Measurements from ENCODE around the gene AGO3. TPM values are rescaled to one million over a fixed set of nuclear protein-coding genes. Genes with fewer than 3 reads are reported as not detected.

The AGO3 gene
- polyA plus RNA-seq, 6 donors from 2014 or later, result 5.3 to 19.1 (median 9.9) TPM

DNA sequence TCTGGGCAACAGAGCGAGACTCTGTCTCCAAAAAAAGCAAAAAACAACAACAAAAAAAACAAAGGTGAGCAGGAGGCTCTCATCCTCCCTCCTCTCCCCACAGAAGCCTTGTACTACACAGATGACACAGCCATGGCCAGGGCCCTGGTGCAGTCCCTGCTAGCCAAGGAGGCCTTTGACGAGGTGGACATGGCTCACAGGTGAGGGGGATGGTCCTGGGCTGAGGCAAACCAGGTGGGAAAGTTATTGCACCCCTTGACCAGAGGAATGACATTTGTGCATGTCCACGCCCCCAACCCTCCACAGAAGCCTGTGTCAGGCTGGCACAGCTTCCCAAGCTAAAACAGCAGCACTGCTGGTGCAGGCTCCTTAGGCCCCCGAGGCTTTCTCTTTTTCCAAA is 160.2 kb downstream of the AGO3 start:
- Mint-ChIP-seq H3K36me3 (no peaks in the 10 kb centered on the region), H3K9me3 (no peaks in the 10 kb centered on the region), H3K27ac (peak overlapping the region in 2 of 6 donors; percentile 49 to 76), H3K4me1 (peaks cover 12 to 27% (median 15%) of the 10 kb centered on the region in 3 donors), H3K27me3 (peaks cover 0 to 6% (median 0%) of the 10 kb centered on the region in 3 donors), H3K4me3 (peak overlapping the region in 1 of 8 donors; percentile 61)
- DNase-seq (no peak), ATAC-seq (ENCODE audit: low read depth in 2 of 2) (no peak)

DNA sequence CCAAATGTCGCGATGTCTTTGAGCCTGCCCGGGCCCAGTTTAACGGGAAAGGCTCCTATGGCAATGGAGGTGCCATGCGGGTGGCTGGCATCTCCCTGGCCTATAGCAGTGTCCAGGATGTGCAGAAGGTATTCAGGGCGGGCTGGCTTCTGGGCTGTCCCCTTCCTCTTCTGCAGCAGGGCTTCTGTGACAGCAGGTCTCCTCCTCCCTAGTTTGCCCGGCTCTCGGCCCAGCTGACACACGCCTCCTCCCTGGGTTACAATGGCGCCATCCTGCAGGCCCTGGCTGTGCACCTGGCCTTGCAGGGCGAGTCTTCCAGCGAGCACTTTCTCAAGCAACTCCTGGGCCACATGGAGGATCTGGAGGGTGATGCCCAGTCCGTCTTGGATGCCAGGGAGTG is 160.8 kb downstream of the AGO3 start:
- Mint-ChIP-seq H3K4me3 (peak overlapping the region in 3 of 8 donors; percentile 35 to 64 (median 61)), H3K27ac (peak overlapping the region in 1 of 6 donors; percentile 49), H3K4me1 (peaks cover 12 to 27% (median 15%) of the 10 kb centered on the region in 3 donors), H3K36me3 (no peaks in the 10 kb centered on the region), H3K9me3 (no peaks in the 10 kb centered on the region), H3K27me3 (peaks cover 0 to 6% (median 0%) of the 10 kb centered on the region in 3 donors)
- DNase-seq, result no peak
- ATAC-seq (ENCODE audit: low read depth in 2 of 2), result no peak

- Mint-ChIP-seq H3K9me3 (no peaks in the 10 kb centered on the region), H3K27me3 (no peaks in the 10 kb centered on the region), H3K36me3 (no peaks in the 10 kb centered on the region), H3K4me3 (peak overlapping the region in 3 of 8 donors; percentile 61 to 74 (median 66)), H3K27ac (peak overlapping the region in 1 of 6 donors; percentile 49), H3K4me1 (peaks cover 12 to 24% (median 12%) of the 10 kb centered on the region in 3 donors)
- DNase-seq (no peak), ATAC-seq (ENCODE audit: low read depth in 2 of 2) (no peak)
Measured at GRCh38 chr1:36092166-36092797, 161.4 kb downstream of the AGO3 start.

- H3K9me3 Mint-ChIP-seq, result no peaks in the 10 kb centered on the region
- peaks cover 12 to 24% (median 12%) of the 10 kb centered on the region in 3 donors for H3K4me1 Mint-ChIP-seq
- H3K27me3 Mint-ChIP-seq, result no peaks in the 10 kb centered on the region
- no peak for ATAC-seq (ENCODE audit: low read depth in 2 of 2)
- H3K27ac Mint-ChIP-seq, result peak overlapping the region in 1 of 6 donors; percentile 49
- H3K4me3 Mint-ChIP-seq, result peak overlapping the region in 2 of 8 donors; percentile 20 to 61
- no peaks in the 10 kb centered on the region for H3K36me3 Mint-ChIP-seq
- DNase-seq, result no peak
Measured at GRCh38 chr1:36092798-36093185, 161.9 kb downstream of the AGO3 start.

GRCh38 chr1:36093226-36093625 is 162.3 kb downstream of the AGO3 start:
- H3K27me3 Mint-ChIP-seq, result no peaks in the 10 kb centered on the region
- no peak overlapping the region for H3K27ac Mint-ChIP-seq
- no peaks in the 10 kb centered on the region for H3K36me3 Mint-ChIP-seq
- DNase-seq (no peak), ATAC-seq (ENCODE audit: low read depth in 2 of 2) (no peak)
- peaks cover 12 to 24% (median 12%) of the 10 kb centered on the region in 3 donors for H3K4me1 Mint-ChIP-seq
- H3K9me3 Mint-ChIP-seq, result no peaks in the 10 kb centered on the region
- no peak overlapping the region for H3K4me3 Mint-ChIP-seq

- H3K27me3 Mint-ChIP-seq, result no peaks in the 10 kb centered on the region
- DNase-seq, result no peak
- no peak overlapping the region for H3K27ac Mint-ChIP-seq
- peak overlapping the region in 1 of 8 donors; percentile 18 for H3K4me3 Mint-ChIP-seq
- H3K4me1 Mint-ChIP-seq, result peaks cover 12 to 24% (median 12%) of the 10 kb centered on the region in 3 donors
- H3K9me3 Mint-ChIP-seq, result no peaks in the 10 kb centered on the region
- no peak for ATAC-seq (ENCODE audit: low read depth in 2 of 2)
- H3K36me3 Mint-ChIP-seq, result no peaks in the 10 kb centered on the region
Measured at GRCh38 chr1:36093929-36094328, 163.0 kb downstream of the AGO3 start.

- Mint-ChIP-seq H3K4me3 (no peak overlapping the region), H3K9me3 (no peaks in the 10 kb centered on the region), H3K27ac (no peak overlapping the region), H3K4me1 (peaks cover 5 to 19% (median 7%) of the 10 kb centered on the region in 3 donors), H3K27me3 (no peaks in the 10 kb centered on the region), H3K36me3 (no peaks in the 10 kb centered on the region)
- DNase-seq (no peak), ATAC-seq (ENCODE audit: low read depth in 2 of 2) (no peak)
Measured at GRCh38 chr1:36094621-36095061, 163.7 kb downstream of the AGO3 start.

- DNase-seq (no peak), ATAC-seq (ENCODE audit: low read depth in 2 of 2) (no peak)
- Mint-ChIP-seq H3K4me3 (no peak overlapping the region), H3K36me3 (no peaks in the 10 kb centered on the region), H3K27ac (peak overlapping the region in 2 of 6 donors; percentile 8 to 29), H3K27me3 (no peaks in the 10 kb centered on the region), H3K9me3 (no peaks in the 10 kb centered on the region), H3K4me1 (peaks cover 0 to 18% (median 0%) of the 10 kb centered on the region in 3 donors)
Measured at GRCh38 chr1:36095760-36096405, 165.0 kb downstream of the AGO3 start.

GRCh38 chr1:36096500-36097432 is 165.9 kb downstream of the AGO3 start:
- ATAC-seq (ENCODE audit: low read depth in 2 of 2), result no peak
- no peaks in the 10 kb centered on the region for H3K27me3 Mint-ChIP-seq
- no peaks in the 10 kb centered on the region for H3K36me3 Mint-ChIP-seq
- H3K27ac Mint-ChIP-seq, result peak overlapping the region in 4 of 6 donors; percentile 8 to 94 (median 42)
- no peak for DNase-seq
- H3K9me3 Mint-ChIP-seq, result no peaks in the 10 kb centered on the region
- H3K4me3 Mint-ChIP-seq, result no peak overlapping the region
- peaks cover 0 to 10% (median 0%) of the 10 kb centered on the region in 3 donors for H3K4me1 Mint-ChIP-seq

GRCh38 chr1:36097693-36098585 is 167.0 kb downstream of the AGO3 start:
- Mint-ChIP-seq H3K9me3 (no peaks in the 10 kb centered on the region), H3K4me3 (no peak overlapping the region), H3K4me1 (peaks cover 0 to 6% (median 0%) of the 10 kb centered on the region in 3 donors), H3K27ac (no peak overlapping the region), H3K27me3 (no peaks in the 10 kb centered on the region), H3K36me3 (no peaks in the 10 kb centered on the region)
- ATAC-seq (ENCODE audit: low read depth in 2 of 2) (no peak), DNase-seq (no peak)

DNA sequence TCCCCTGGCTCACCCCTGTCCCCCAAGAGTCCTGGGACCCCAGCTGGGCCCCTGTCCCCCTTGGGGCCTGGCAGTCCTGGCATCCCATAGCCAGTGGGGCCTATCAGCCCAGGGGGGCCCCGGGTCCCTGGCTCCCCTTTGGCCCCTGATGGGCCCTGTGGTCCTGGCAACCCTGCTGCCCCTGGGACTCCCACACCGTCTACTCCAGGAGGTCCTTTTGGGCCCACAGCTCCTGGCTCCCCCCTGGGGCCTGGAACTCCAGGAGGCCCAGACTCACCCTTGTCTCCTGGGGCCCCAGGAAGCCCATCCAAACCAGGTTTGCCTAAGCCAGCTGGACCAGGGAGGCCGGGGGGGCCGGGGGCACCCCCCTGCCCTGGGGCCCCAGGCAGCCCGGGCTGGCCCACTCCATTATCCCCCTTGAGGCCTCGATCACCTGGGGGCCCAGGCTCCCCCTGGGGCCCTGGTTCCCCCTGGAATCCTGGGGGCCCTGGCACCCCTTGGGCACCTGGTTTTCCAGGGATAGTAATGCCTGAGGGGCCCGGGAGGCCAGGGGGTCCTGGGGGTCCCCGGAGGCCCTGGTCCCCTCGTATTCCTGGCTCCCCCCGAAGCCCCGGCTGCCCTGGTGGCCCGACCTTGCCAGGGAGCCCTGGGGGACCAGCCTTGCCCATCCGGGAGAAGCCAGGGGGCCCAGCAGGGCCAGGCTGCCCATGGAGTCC is 167.9 kb downstream of the AGO3 start:
- H3K36me3 Mint-ChIP-seq, result no peaks in the 10 kb centered on the region
- H3K4me1 Mint-ChIP-seq, result peaks cover 0 to 6% (median 0%) of the 10 kb centered on the region in 3 donors
- ATAC-seq (ENCODE audit: low read depth in 2 of 2) (no peak), DNase-seq (no peak)
- H3K27me3 Mint-ChIP-seq, result no peaks in the 10 kb centered on the region
- no peak overlapping the region for H3K27ac Mint-ChIP-seq
- no peak overlapping the region for H3K4me3 Mint-ChIP-seq
- no peaks in the 10 kb centered on the region for H3K9me3 Mint-ChIP-seq

GRCh38 chr1:36099681-36100341 is 168.9 kb downstream of the AGO3 start:
- DNase-seq (peak; percentile 67), ATAC-seq (ENCODE audit: low read depth in 2 of 2) (peak; percentile 88 to 89)
- Mint-ChIP-seq H3K36me3 (no peaks in the 10 kb centered on the region), H3K27me3 (no peaks in the 10 kb centered on the region), H3K4me3 (no peak overlapping the region), H3K4me1 (peaks cover 0 to 6% (median 0%) of the 10 kb centered on the region in 3 donors), H3K27ac (peak overlapping the region in 3 of 6 donors; percentile 19 to 53 (median 20)), H3K9me3 (no peaks in the 10 kb centered on the region)

Data from naive B cell (primary cell).